Esophagus squamous epithelium (tissue), 4 donors: ENCODE data around the gene REC114.

Experiments used
- POLR2A ChIP-seq, 4 donors: fragments of 450-650 bp; IDR thresholded peaks; one replicate each; pipeline ENCODE4 v1.6.1; 2017; ENCODE audit warnings: antibody characterized with exemption in 4 of 4, mild to moderate bottlenecking in 4 of 4, moderate library complexity in 3 of 4
- TF ChIP-seq, protein P1 (sequence below), 6 experiments: fragments of 450-650 bp in 4 of 6; fragments of 200-600 bp in 2 of 6; sonication (generic) in 2 of 6; IDR thresholded peaks; one replicate each; pipeline ENCODE4 v1.5.1; 2016 to 2019; ENCODE audit warnings: antibody characterized with exemption in 6 of 6, mild to moderate bottlenecking in 4 of 6, moderate library complexity in 4 of 6

- TF ChIP-seq, protein P1, sequence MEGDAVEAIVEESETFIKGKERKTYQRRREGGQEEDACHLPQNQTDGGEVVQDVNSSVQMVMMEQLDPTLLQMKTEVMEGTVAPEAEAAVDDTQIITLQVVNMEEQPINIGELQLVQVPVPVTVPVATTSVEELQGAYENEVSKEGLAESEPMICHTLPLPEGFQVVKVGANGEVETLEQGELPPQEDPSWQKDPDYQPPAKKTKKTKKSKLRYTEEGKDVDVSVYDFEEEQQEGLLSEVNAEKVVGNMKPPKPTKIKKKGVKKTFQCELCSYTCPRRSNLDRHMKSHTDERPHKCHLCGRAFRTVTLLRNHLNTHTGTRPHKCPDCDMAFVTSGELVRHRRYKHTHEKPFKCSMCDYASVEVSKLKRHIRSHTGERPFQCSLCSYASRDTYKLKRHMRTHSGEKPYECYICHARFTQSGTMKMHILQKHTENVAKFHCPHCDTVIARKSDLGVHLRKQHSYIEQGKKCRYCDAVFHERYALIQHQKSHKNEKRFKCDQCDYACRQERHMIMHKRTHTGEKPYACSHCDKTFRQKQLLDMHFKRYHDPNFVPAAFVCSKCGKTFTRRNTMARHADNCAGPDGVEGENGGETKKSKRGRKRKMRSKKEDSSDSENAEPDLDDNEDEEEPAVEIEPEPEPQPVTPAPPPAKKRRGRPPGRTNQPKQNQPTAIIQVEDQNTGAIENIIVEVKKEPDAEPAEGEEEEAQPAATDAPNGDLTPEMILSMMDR (IDR thresholded peaks at IDR 0.05) = no peak
- TF ChIP-seq POLR2A (IDR thresholded peaks at IDR 0.05) = no peak
These were observed 14.4 kb downstream of the REC114 start for GRCh38 chr15:73457334-73457733.
